B cell (primary cell): ENCODE results near the gene CAP2.
"Not testable (repeated sequence)": the region's sequence is repeated elsewhere in the genome, so short reads cannot be mapped to it uniquely, and the experiment has no call there.

Experiments
- EZH2 ChIP-seq: IDR thresholded peaks from 2 replicates; pipeline ENCODE4 v1.6.1; 2012; ENCODE audit warnings: borderline replicate concordance, low read depth, mild to moderate bottlenecking, moderate library complexity, low read length; ENCODE audit not compliant: insufficient read depth, poor library complexity, severe bottlenecking
- TF ChIP-seq, protein P1 (sequence below): fragments of 200-600 bp; IDR thresholded peaks from one replicate; pipeline ENCODE4 v1.8.0; 2022; ENCODE audit warnings: antibody characterized with exemption, mild to moderate bottlenecking

DNA sequence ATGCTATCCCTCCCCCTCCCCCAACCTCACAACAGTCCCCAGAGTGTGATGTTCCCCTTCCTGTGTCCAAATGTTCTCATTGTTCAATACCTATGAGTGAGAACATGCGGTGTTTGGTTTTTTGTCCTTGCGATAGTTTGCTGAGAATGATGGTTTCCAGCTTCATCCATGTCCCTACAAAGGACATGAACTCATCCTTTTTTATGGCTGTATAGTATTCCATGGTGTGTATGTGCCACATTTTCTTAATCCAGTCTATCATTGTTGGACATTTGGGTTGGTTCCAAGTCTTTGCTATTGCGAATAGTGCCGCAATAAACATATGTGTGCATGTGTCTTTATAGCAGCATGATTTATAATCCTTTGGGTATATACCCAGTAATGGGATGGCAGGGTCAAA lies 152.3 kb downstream of the CAP2 start:
- TF ChIP-seq, protein P1, sequence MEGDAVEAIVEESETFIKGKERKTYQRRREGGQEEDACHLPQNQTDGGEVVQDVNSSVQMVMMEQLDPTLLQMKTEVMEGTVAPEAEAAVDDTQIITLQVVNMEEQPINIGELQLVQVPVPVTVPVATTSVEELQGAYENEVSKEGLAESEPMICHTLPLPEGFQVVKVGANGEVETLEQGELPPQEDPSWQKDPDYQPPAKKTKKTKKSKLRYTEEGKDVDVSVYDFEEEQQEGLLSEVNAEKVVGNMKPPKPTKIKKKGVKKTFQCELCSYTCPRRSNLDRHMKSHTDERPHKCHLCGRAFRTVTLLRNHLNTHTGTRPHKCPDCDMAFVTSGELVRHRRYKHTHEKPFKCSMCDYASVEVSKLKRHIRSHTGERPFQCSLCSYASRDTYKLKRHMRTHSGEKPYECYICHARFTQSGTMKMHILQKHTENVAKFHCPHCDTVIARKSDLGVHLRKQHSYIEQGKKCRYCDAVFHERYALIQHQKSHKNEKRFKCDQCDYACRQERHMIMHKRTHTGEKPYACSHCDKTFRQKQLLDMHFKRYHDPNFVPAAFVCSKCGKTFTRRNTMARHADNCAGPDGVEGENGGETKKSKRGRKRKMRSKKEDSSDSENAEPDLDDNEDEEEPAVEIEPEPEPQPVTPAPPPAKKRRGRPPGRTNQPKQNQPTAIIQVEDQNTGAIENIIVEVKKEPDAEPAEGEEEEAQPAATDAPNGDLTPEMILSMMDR, result not testable (repeated sequence)
- TF ChIP-seq EZH2, result not testable (repeated sequence)
